ENCODE results near the gene POU3F1.

DNA sequence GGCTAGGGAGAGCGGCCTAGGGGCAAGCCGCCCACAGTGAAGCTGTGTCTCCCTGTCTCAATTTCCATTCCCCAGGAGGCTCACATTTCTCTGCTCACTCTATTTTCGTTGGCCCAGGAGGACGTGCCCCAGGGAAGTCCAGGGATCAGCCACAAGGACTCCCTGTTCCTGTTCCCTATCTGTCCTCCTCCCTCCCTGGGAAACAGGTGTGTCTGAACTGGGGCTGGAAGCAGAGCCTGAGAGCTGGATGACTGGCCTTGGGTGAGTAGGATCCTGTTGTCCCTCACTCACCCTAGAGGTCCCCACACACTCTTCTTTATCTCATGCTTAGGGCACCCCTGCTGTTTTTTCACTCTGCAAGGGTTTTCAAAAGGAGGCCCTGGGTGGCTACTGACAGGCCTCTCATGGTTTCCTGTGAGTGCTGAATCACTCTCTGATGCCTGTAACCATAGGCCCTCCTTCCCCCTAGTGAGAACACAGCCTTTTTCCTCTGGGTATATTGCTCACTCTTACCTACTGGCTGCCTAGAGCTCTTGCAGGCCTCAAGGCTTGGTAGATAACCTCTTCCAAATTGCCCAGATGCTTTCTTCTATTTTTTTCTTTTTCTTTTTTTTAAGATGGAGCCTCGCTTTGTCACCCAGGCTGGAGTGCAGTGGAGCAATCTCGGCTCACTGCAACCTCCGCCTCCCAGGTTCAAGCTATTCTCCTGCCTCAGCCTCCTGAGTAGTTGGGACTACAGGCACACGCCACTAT is 37.3 kb downstream of the POU3F1 start:
- TF ChIP-seq, protein P1, sequence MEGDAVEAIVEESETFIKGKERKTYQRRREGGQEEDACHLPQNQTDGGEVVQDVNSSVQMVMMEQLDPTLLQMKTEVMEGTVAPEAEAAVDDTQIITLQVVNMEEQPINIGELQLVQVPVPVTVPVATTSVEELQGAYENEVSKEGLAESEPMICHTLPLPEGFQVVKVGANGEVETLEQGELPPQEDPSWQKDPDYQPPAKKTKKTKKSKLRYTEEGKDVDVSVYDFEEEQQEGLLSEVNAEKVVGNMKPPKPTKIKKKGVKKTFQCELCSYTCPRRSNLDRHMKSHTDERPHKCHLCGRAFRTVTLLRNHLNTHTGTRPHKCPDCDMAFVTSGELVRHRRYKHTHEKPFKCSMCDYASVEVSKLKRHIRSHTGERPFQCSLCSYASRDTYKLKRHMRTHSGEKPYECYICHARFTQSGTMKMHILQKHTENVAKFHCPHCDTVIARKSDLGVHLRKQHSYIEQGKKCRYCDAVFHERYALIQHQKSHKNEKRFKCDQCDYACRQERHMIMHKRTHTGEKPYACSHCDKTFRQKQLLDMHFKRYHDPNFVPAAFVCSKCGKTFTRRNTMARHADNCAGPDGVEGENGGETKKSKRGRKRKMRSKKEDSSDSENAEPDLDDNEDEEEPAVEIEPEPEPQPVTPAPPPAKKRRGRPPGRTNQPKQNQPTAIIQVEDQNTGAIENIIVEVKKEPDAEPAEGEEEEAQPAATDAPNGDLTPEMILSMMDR (IDR thresholded peaks at IDR 0.05), result no peak
- no peak for TF ChIP-seq POLR2A (IDR thresholded peaks at IDR 0.05)

All from vagina (tissue), 2 donors.